Measurements from ENCODE around the gene CDH13.

The CDH13 gene

DNA sequence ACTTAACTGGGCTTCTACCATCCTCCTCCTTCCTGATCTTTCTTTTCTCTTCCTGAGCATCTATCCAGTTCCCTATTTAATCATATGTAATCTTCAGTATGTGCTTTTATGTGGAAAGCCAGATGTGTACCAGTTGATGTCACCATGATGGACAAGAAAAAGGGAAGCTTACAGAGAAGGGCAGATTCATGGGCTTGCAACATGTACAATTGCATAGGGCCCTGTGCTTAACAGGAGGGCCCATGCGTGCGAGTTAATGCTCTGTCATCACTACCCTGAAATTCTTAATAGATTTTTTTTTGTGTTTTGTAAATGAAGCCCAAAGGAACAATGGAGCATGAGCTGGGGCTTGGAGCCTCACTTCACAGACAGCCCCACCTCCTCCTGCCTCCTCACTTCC lies 124.3 kb downstream of the CDH13 start:
- no peak for DNase-seq

DNA sequence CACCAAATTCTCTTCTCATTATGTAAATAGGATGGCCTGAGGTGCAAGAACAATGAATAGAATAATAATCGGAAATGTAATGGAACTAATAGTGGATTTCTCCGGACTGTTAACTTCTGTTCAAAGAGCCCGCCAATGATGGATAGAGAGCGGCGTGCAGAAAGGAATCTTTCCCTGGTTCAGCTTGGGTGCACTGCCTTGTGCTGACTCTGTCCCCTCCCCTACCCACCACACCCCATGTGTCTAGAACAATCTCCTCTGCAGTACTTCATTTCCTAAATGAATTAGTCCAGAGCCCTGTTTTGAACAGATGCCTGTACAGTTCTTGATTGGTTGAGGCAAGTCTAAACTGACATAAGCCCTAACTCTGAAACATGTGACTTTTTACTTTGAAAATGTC lies 125.4 kb downstream of the CDH13 start:
- DNase-seq = no peak

DNA sequence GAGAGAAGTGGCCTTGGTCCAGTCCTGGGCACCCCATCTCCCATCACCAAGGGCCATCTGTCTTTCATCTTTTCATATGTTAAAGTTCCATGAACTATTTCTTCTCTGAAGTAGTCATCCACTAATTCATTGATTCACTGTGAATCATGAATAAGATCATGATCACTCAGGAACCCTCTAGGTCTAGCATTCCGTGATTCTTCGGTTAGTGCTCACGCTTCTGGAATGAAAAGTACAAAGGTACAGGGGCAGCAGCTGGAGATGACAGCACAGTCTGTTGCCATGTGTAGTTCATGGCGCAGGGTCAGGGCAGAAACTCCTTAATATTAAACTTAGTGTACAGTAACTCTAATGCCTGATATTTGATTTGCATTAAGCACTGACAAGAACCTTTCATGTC lies 127.1 kb downstream of the CDH13 start:
- no peak for DNase-seq

DNA sequence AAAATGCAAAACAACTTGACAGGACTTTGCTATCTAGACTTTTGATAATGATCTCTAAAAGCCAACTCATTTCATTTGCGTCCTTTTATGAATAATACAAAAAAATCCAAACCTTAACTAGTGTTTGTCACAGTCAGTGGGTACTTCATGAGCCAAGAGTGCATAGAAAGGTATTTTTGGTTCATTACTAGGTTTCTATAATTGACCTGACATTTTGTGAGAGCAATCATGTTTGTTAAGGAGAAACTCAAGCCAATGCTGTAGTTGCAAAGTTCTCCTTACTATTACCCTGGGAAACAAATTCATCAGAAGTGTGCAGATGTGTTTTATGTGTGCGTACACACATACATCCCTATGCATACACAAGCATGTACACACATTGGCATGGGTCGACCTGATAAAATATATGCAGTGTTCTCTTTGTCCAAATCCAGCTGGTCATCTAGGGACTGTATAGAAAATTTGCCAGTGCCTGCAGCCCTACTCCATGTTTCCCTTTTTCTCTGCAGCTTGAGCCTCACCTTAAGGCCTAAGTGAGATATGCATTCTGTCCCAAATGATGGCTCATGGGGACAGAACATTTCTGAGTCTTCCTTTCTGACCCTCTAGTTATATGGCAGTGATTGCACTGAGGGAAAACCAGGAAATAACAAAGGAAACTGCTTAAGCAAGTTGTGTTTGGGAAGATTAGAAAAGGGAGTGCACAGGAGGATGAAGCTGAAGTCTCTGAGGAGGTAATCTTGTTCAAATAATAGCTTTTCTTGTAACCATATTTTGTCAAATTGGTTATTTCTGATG lies 128.1 kb downstream of the CDH13 start:
- no peak for DNase-seq

DNA sequence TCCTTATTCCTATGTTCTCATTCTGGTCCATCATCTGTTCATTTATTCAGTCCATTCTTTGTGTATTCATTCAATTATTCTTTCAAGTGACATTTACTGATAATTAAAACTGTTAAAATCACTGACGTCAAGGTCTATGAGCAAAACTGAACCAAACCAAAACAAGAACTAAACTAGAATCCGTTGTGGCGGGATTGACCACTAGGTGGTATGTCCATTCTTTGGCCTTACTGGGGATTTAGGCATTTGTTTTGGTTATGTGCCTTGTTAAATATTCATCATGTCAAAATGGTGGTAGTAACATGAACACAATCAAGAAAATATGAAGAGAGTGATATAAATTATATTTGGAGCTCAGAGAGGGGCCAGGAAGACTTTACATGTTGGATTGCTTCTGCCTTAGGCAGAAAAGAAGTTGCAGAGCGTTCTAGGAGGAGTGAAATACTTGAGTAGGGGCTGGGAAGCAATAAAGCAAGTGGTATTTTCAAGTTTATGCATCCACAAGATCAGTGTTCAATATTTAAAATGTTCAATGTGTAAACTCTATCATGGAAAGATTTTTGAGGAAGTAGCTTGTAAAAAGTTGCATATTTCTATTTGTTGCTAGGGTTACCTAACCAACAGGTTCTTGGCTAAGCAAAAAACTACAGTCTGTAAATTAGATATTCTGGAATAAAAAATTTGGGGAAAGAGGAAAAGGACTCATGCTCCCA lies 129.0 kb downstream of the CDH13 start:
- DNase-seq = peak in 1 of 3 experiments; percentile 5

DNA sequence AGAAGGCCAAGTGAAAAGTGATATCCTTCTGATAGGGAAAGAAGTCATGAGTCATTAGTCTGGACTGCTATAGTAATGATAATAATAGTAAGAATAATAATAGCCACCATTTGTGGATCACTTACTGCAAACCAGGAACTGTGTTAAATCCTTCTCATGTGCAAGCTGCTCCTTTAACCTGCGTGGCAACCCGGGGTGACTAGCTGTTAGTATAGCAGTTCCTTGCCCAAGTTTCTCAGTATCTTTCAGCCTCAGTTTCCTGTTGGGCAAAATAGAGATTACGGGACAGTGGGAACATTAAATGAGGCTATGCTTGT lies 129.5 kb downstream of the CDH13 start:
- DNase-seq = no peak

DNA sequence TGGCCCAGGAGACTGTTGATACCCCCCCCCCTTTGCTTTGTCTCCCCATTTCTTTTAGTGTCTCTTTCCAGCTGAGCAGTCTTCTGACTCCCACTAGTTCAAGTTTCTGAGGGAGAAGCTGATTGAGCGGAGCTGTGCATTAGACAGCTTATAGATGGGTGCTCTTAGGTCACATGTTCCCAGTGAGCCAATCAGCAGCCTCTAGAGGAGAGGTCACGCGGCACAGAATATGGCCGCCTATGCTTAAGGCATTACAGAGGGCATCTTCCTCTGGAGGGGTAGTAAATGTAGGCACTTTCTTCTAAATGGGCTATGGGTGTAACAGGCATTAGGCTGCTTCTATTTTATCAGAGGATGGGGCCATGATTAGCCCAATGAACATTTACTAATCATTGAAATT lies 131.6 kb downstream of the CDH13 start:
- no peak for DNase-seq

DNA sequence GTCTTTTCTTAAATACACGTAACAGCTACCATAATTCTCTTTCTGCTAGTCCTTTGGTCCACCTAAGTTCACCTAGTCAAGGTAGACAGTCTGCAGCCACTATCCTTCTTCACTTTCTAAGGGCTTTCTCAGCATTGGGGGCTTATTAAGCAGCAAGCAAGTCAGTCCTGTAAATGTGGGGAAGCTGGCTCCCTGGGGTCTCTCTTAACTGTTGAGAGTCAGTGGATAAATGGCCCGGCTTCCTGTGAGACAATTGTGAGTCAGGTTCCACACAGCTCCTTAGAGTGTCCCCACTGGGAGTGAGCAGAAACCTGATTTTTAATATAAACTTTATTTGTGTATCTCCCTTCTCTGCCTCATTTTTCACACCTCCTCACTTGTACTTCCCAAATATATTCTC lies 132.1 kb downstream of the CDH13 start:
- no peak for DNase-seq

DNA sequence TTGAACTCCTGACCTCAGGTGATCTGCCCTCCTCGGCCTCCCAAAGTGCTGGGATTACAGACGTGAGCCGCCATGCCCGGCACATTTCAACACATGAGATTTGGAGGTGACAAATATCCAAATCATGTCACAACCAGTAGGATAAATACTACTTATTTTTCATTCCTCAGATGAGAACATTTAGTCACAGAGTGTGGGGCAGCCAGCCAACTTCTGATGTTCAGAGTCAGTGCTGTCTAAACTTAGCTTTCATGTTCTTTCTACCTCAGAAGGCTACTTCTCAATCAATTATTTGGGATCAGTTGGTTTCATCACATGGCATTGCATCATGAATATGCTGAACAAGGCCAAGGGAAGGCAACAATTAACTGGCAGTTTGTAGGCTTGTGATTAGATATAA lies 134.5 kb downstream of the CDH13 start:
- no peak for DNase-seq

DNA sequence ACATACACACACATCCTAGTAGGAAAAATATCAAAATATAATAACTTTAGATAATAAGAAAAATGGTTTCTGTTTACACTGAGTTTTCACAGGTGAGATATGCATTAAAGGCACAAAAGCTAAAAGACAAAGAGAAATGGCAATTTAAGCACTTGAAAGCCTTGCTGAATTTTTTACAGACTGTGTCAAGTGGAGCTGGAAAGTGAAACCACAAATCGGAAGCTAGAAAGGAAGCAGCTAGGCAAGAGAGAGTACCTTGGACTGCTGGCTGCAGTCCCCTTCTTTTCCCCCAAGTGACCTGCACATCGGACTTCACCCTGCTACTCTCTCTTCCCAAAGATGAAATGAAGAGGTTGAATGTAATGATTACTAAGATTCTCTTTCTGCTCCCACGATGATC lies 135.1 kb downstream of the CDH13 start:
- peak; percentile 5 to 55 (median 11) for DNase-seq

DNA sequence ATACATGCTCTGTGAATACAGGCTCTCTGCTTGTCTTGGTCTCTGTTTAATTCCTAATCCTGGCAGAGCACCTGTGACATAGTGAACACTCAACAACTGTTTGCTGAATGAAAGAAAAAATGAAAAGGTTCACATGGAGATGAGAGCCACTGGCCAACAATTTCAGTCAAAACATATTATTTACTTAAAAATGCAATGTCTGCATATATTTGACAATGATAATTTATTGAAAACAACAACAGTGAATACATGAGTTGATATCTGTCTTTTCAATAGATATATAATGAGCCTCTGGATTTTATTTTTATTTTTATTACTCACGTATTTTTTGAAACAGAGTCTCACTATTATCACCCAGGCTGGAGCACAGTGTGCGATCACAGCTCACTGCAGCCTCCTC lies 136.6 kb downstream of the CDH13 start:
- DNase-seq = no peak

DNA sequence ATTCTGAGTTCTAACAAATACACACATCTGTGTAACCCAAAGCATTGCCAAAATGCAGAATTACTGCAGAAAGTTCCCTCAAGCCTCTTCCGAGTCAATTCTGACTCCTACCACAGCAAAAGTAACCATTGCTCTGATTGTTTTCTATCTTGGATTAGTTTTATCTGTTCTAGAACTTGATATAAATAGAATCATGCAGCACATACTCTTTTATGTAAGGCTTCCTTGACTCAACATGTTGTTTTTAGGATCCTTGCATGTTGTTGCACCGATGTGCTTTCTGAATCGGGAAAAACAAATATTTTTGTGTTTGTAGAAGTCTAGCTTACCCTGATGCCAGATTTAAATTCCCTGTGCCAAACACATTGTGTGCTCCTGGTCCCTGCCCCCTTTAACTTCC lies 140.4 kb downstream of the CDH13 start:
- no peak for DNase-seq

DNA sequence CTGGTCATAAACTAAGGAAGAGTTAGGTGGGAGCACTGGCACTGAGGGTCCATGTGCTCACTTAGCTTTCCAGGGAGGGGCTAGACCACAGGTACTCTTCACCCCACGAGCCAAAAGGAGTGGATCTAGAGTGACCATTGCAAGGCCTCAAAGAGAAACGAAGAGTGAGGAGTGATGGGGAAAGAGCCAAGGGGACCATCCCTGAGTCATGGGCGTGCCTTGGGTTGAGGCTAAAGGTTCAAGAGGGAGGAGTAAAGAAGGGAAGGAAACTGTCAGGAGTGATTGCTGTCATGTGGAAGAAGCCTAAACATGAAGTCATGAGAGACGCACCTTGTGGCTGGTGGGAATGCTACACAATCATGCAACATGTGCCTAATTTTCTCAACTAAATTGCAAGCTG lies 141.0 kb downstream of the CDH13 start:
- no peak for DNase-seq

DNA sequence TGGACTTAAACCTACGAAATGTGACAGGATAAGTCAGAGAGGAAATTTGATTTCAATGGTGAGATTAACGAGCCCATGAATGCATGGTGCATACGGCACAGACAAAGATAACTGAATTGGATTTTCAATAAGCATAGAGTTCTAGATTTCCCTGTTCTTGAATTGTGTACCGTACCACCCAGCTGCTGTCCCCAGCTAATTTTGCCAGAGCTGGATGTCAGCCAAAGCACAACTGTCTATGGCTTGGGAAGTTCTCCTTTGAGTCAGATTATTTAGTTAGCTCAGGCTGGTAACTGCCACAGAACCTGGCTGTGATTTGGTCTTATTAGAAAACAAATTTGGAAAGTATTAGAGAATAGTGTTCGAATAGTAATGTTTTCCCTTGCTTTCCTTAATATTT lies 143.1 kb downstream of the CDH13 start:
- DNase-seq = peak in 1 of 3 experiments; percentile 23

DNA sequence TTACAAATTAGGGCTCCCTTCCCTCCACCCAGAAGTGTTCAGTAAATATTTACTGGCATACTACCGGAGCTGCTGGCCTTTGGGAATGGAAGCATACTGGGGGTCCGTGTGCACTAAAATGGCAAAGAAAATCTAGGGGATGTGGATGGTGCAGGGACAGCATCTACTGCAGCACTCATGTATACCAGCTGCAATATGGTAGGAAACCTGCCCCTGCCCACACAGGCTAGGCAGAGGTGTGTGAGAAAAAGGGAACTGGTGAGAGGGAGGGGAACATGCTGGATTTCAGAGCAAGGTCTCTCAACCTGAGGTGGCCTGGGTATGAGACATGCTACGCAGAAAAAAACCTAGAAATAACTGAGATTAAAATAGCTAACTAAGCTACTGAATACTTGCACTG lies 145.4 kb downstream of the CDH13 start:
- DNase-seq = no peak

DNA sequence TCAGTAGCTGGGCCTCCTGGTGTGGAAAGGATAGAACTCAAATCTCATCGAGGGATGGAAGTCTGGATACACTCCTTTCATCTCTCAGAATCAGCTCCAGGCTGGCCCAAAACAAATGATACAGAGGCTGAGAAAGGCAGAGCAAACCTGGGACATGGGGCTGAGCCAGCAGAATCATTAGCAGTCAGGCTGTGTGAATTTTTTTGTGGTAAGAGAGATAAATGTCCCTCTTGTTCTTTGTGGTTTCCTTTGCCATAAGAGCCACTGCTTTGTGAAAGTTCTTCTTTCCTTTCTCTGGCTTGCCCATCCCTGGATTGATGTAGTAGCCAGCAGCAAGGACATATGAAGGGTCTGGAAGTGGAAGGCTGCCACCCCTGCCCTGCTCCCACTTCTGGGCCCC lies 146.2 kb downstream of the CDH13 start:
- DNase-seq = peak in 1 of 3 experiments; percentile 25

DNA sequence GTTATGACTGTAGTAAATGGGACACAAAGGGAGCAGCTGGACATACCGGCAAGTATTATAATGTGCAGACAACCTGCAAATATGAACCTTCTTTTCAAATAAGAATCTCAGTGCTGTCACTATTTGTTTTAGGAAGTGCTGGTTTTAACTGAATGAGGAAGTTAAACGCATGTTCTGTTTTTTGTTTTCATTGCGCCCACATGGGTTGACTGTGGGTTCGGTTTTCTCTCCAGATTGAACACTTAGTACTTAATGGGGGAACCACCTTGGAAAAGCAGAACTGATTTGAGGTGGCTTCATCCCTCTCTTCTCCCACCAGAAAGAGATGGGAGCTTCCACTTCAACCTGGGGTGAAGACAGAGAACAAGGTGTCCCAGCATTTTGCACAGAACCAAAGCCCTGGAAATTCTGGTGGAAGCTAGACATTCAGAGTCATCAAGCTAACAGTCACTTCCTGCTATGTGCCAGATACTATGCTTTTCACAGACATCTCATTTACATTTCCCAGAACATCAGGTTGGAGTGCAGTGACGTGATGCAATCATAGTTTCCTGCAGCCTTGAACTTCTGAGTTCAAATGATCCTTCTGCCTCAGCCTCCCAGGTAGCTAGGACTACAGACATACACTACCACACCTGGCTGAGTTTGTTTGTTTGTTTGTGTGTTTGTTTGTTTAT lies 149.8 kb downstream of the CDH13 start:
- DNase-seq = no peak

DNA sequence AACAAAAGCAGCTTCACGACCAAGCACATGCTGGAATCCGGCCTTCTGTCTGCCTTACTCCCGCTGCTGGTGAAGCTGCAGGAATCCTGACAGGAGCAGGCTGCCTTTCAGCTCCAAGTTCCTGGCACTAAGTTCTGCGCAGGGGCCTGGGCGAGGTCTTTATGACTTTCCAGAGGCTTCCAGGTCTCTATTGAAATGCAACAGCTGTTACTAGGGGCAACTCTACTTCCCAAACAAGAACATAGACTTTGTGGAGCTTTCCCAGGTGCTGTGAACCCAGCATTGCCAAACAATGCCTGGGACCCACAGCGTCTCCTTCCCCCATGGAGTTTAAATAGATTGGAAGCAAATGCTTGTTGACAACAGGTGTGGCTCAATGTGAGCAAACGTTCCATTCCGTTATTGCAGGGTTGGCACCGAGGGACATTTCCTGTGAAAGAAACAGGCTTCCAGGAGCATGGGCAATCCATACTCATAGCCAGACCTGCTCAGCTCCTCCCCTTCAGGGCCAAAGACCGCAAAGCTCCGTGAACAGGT lies 156.0 kb downstream of the CDH13 start:
- peak in 2 of 3 experiments; percentile 51 to 78 for DNase-seq

DNA sequence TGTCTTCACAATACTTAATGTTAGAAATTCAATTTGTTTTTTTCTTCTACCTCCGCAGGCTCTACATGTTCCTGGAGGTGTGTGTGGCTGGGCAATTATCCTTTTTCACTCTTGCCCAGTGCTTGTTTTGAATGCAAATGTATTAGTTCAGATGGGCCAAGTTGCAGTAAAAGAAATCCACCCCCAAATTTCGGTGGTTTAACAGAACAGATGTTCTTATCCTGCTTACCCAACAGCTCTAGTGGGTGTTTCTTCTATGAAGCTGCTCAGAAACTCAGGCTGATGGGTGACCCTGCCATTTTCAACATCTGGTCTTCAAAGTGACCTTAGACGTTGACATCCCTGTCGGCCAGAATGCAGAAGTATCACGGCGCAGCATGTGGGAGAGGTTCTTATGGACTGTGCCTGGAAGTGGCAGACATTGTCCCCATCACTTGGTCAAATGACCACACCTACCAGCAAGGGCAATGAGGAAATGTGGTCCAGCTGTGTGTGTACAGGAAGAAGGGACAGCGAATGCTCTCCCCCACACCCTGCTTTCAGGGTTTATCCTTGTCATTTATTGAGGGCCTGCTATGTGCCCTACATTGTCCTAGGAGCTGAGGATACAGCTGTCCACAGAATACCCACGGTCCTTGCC lies 157.3 kb downstream of the CDH13 start:
- DNase-seq = no peak

DNA sequence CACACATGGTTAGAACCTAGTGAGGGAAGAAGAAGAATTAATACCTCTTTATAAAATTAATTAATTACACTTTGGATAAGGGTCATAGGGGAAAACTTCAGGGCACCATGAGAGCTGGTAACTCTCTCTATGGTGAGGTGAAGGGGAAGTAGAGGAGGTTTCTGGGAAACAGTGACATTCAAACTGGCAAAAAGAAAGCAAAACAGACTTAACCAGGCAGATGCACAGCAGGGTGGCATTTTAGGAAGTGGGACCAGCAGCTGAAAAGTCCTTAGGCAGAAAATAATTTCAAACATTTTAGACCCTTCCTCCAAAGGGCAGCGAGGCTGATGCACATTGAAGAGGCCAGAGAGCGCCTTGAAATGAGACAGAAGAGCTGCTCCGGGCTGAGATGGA lies 157.8 kb downstream of the CDH13 start:
- DNase-seq = no peak

DNA sequence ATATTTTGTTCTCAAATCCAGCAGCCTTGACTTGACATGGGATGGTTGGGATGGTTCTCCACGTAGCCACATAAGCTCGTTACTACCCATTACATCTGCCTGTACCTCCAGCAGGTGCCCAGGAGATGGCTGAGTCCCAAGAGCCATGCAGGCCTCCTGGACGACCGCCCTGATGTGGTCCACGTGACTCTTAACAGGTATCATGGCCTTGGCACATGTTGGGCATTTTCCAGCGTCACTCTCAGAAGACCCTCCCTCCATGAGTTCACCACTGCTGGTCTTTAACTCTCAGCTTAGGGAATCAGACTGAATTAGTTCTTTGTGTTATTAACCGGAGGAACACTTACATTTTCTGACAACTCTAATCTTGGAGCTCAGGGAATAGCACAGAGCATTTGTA lies 161.5 kb downstream of the CDH13 start:
- no peak for DNase-seq

DNA sequence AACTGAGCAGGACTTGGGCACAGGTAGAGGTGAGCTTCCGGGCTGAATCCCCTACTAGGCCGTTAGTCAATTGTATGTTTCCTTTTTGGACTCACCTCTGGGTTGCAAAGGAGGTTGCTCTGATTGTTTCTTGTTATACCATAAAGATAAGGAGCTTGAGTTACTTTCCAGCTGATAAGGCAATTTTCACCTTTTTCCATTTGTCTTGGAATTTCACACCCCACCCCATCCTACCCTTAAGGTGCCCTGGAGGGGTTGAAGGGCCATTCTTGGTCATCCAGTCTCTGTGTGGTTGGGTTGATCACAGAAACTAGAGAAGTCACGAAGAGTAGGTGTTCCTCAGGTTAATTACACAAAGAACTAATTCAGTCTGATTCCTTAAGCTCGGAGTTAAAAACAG lies 162.2 kb downstream of the CDH13 start:
- no peak for DNase-seq

DNA sequence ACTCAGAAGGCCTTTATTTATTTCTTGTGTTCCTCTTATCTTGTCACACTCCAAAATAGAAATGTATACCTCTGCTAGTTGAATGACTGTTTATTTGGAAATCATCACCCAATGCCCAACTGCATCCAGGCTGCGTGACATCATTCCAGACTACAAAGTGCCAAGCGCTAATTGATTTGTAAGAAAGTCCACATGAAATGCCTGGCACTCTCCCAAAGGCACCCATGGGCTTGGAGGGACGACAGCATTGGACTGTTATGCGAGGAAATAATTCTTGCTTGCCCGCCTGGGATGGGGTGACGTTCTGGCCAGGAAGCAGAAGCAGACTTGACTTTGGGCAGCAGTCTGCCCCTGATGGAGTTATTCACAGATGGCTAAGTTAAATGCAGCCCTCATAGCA lies 165.9 kb downstream of the CDH13 start:
- DNase-seq = no peak

Data from NCI-H1417 (cell line).